Measurements from ENCODE around the gene KCNN3.

Gene KCNN3

GRCh38 chr1:154719586-154720327, 150.3 kb downstream of the KCNN3 start:
- no peak for DNase-seq

- DNase-seq = no peak
These were observed 151.5 kb downstream of the KCNN3 start for GRCh38 chr1:154718566-154718965.

GRCh38 chr1:154717528-154717924, 152.6 kb downstream of the KCNN3 start:
- no peak for DNase-seq

GRCh38 chr1:154716614-154717527, 153.2 kb downstream of the KCNN3 start:
- no peak for DNase-seq

- DNase-seq = no peak
These were observed 154.1 kb downstream of the KCNN3 start for GRCh38 chr1:154716011-154716410.

GRCh38 chr1:154715385-154715784, 154.7 kb downstream of the KCNN3 start:
- DNase-seq = no peak

GRCh38 chr1:154714638-154715037, 155.4 kb downstream of the KCNN3 start:
- DNase-seq = no peak

- DNase-seq = no peak
These were observed 155.9 kb downstream of the KCNN3 start for GRCh38 chr1:154714052-154714623.

GRCh38 chr1:154713005-154713404, 157.1 kb downstream of the KCNN3 start:
- no peak for DNase-seq

GRCh38 chr1:154712166-154712810, 157.8 kb downstream of the KCNN3 start:
- DNase-seq = no peak

GRCh38 chr1:154711416-154711815, 158.7 kb downstream of the KCNN3 start:
- no peak for DNase-seq

- DNase-seq = no peak
These were observed 160.0 kb downstream of the KCNN3 start for GRCh38 chr1:154710106-154710505.

GRCh38 chr1:154707901-154708463, 162.1 kb downstream of the KCNN3 start:
- DNase-seq = no peak

GRCh38 chr1:154706851-154707250, 163.2 kb downstream of the KCNN3 start:
- DNase-seq = no peak

- no peak for DNase-seq
These were observed 164.5 kb downstream of the KCNN3 start for GRCh38 chr1:154705544-154705943.

- DNase-seq = no peak
These were observed 166.9 kb downstream of the KCNN3 start for GRCh38 chr1:154703170-154703569.

- no peak for DNase-seq
These were observed 171.6 kb downstream of the KCNN3 start for GRCh38 chr1:154698320-154699096.

- DNase-seq = no peak
These were observed 172.4 kb downstream of the KCNN3 start for GRCh38 chr1:154697710-154698109.

- DNase-seq = no peak
These were observed 173.6 kb downstream of the KCNN3 start for GRCh38 chr1:154696456-154696855.

- DNase-seq = no peak
These were observed 174.1 kb downstream of the KCNN3 start for GRCh38 chr1:154695985-154696384.

- DNase-seq = no peak
These were observed 175.1 kb downstream of the KCNN3 start for GRCh38 chr1:154694995-154695394.

- no peak for DNase-seq
These were observed 181.0 kb downstream of the KCNN3 start for GRCh38 chr1:154689083-154689482.
